T-helper 1 cell treated with Interleukin-12 subunit alpha and Interleukin-12 subunit beta and Interleukin-4 antibody, amounts not matched to agents 30 μg/mL and 1 μg/mL, for 36 hours (primary cell): ENCODE results near the gene TCF7.

Experiments
- H3K27ac Mint-ChIP-seq: one replicate; pipeline ENCODE4 v1.8.0; 2021; ENCODE audit warnings: mild to moderate bottlenecking, mixed read lengths
- H3K27me3 Mint-ChIP-seq: one replicate; pipeline ENCODE4 v1.8.0; 2021; ENCODE audit warnings: low read depth, mixed read lengths
- H3K36me3 Mint-ChIP-seq: one replicate; pipeline ENCODE4 v1.8.0; 2021; ENCODE audit warnings: low read depth, mixed read lengths
- H3K4me1 Mint-ChIP-seq: one replicate; pipeline ENCODE4 v1.8.0; 2021; ENCODE audit warnings: low read depth, mixed read lengths
- H3K4me3 Mint-ChIP-seq: one replicate; pipeline ENCODE4 v1.8.0; 2021; ENCODE audit warnings: mild to moderate bottlenecking, moderate library complexity, mixed read lengths
- H3K9me3 Mint-ChIP-seq: one replicate; pipeline ENCODE4 v1.8.0; 2021; ENCODE audit warnings: mixed read lengths

Gene TCF7

GRCh38 chr5:134099288-134099872 is 15.1 kb upstream of the TCF7 start:
- Mint-ChIP-seq H3K9me3 (no peaks in the 10 kb centered on the region), H3K27ac (no peak overlapping the region), H3K4me3 (no peak overlapping the region), H3K36me3 (peaks cover 1% of the 10 kb centered on the region), H3K27me3 (peaks cover 43% of the 10 kb centered on the region), H3K4me1 (peaks cover 31% of the 10 kb centered on the region)

- peaks cover 37% of the 10 kb centered on the region for H3K4me1 Mint-ChIP-seq
- no peak overlapping the region for H3K4me3 Mint-ChIP-seq
- H3K9me3 Mint-ChIP-seq: no peaks in the 10 kb centered on the region
- H3K27me3 Mint-ChIP-seq: peaks cover 45% of the 10 kb centered on the region
- H3K27ac Mint-ChIP-seq: peak overlapping the region; percentile 68
- peaks cover 1% of the 10 kb centered on the region for H3K36me3 Mint-ChIP-seq
Measured at GRCh38 chr5:134099939-134100282, 14.6 kb upstream of the TCF7 start.

GRCh38 chr5:134100283-134101091 is 14.0 kb upstream of the TCF7 start:
- Mint-ChIP-seq H3K36me3 (peaks cover 1% of the 10 kb centered on the region), H3K27ac (peak overlapping the region; percentile 68), H3K9me3 (no peaks in the 10 kb centered on the region), H3K27me3 (peaks cover 51% of the 10 kb centered on the region), H3K4me1 (peaks cover 43% of the 10 kb centered on the region), H3K4me3 (peak overlapping the region; percentile 47)

GRCh38 chr5:134101686-134102439 is 12.6 kb upstream of the TCF7 start:
- no peak overlapping the region for H3K4me3 Mint-ChIP-seq

GRCh38 chr5:134103397-134103796 is 11.1 kb upstream of the TCF7 start:
- H3K36me3 Mint-ChIP-seq: no peaks in the 10 kb centered on the region
- peaks cover 46% of the 10 kb centered on the region for H3K4me1 Mint-ChIP-seq
- H3K9me3 Mint-ChIP-seq: no peaks in the 10 kb centered on the region
- peak overlapping the region; percentile 62 for H3K27ac Mint-ChIP-seq
- peaks cover 46% of the 10 kb centered on the region for H3K27me3 Mint-ChIP-seq
- no peak overlapping the region for H3K4me3 Mint-ChIP-seq

More at GRCh38 chr5:134101686-134102439, 12.6 kb upstream of the TCF7 start:
- Mint-ChIP-seq H3K27me3 (peaks cover 46% of the 10 kb centered on the region), H3K4me1 (peaks cover 49% of the 10 kb centered on the region), H3K27ac (no peak overlapping the region), H3K36me3 (peaks cover 1% of the 10 kb centered on the region), H3K9me3 (no peaks in the 10 kb centered on the region)

GRCh38 chr5:134103998-134104654 is 10.4 kb upstream of the TCF7 start:
- peaks cover 46% of the 10 kb centered on the region for H3K4me1 Mint-ChIP-seq
- H3K36me3 Mint-ChIP-seq: no peaks in the 10 kb centered on the region
- H3K9me3 Mint-ChIP-seq: no peaks in the 10 kb centered on the region
- peaks cover 43% of the 10 kb centered on the region for H3K27me3 Mint-ChIP-seq
- H3K4me3 Mint-ChIP-seq: peak overlapping the region; percentile 34
- peak overlapping the region; percentile 59 for H3K27ac Mint-ChIP-seq

GRCh38 chr5:134106991-134107701 is 7.3 kb upstream of the TCF7 start:
- H3K4me3 Mint-ChIP-seq: no peak overlapping the region

GRCh38 chr5:134107779-134108178 is 6.7 kb upstream of the TCF7 start:
- H3K4me1 Mint-ChIP-seq: peaks cover 53% of the 10 kb centered on the region
- H3K27me3 Mint-ChIP-seq: peaks cover 57% of the 10 kb centered on the region
- H3K4me3 Mint-ChIP-seq: no peak overlapping the region
- H3K9me3 Mint-ChIP-seq: no peaks in the 10 kb centered on the region
- H3K36me3 Mint-ChIP-seq: no peaks in the 10 kb centered on the region
- peak overlapping the region; percentile 61 for H3K27ac Mint-ChIP-seq

More at GRCh38 chr5:134106991-134107701, 7.3 kb upstream of the TCF7 start:
- peaks cover 50% of the 10 kb centered on the region for H3K27me3 Mint-ChIP-seq
- no peak overlapping the region for H3K27ac Mint-ChIP-seq
- no peaks in the 10 kb centered on the region for H3K9me3 Mint-ChIP-seq
- peaks cover 47% of the 10 kb centered on the region for H3K4me1 Mint-ChIP-seq
- H3K36me3 Mint-ChIP-seq: no peaks in the 10 kb centered on the region

GRCh38 chr5:134110382-134110781 is 4.1 kb upstream of the TCF7 start:
- no peak overlapping the region for H3K4me3 Mint-ChIP-seq
- H3K9me3 Mint-ChIP-seq: no peaks in the 10 kb centered on the region
- peaks cover 57% of the 10 kb centered on the region for H3K27me3 Mint-ChIP-seq
- peaks cover 40% of the 10 kb centered on the region for H3K4me1 Mint-ChIP-seq
- H3K36me3 Mint-ChIP-seq: no peaks in the 10 kb centered on the region
- peak overlapping the region; percentile 15 for H3K27ac Mint-ChIP-seq

- Mint-ChIP-seq H3K27me3 (peaks cover 56% of the 10 kb centered on the region), H3K4me1 (peaks cover 34% of the 10 kb centered on the region), H3K4me3 (peak overlapping the region; percentile 18)
Measured at GRCh38 chr5:134111741-134112647, 2.5 kb upstream of the TCF7 start.

GRCh38 chr5:134112726-134113362 is 1.6 kb upstream of the TCF7 start:
- Mint-ChIP-seq H3K4me1 (peaks cover 39% of the 10 kb centered on the region), H3K9me3 (no peaks in the 10 kb centered on the region), H3K27ac (no peak overlapping the region), H3K4me3 (peak overlapping the region; percentile 18), H3K36me3 (peaks cover 19% of the 10 kb centered on the region), H3K27me3 (peaks cover 55% of the 10 kb centered on the region)

More at GRCh38 chr5:134111741-134112647, 2.5 kb upstream of the TCF7 start:
- Mint-ChIP-seq H3K36me3 (peaks cover 12% of the 10 kb centered on the region), H3K27ac (peak overlapping the region; percentile 68), H3K9me3 (no peaks in the 10 kb centered on the region)

- Mint-ChIP-seq H3K27me3 (peaks cover 55% of the 10 kb centered on the region), H3K4me1 (peaks cover 38% of the 10 kb centered on the region), H3K36me3 (peaks cover 20% of the 10 kb centered on the region), H3K27ac (peak overlapping the region; percentile 80), H3K4me3 (peak overlapping the region; percentile 82), H3K9me3 (no peaks in the 10 kb centered on the region)
Measured at GRCh38 chr5:134113363-134113889, 1.1 kb upstream of the TCF7 start.
